Kidney glomerular epithelial cell (primary cell): Measurements from ENCODE around the gene C15orf40.
A peak's percentile ranks its signal among the peaks of the same experiment; 100 is the strongest.
"Not testable (repeated sequence)": the region's sequence is repeated elsewhere in the genome, so short reads cannot be mapped to it uniquely, and the experiment has no call there.

ENCODE experiments used
- DNase-seq: peaks from one replicate; lab custom pipeline; 2025; lab: John Stamatoyannopoulos, UW

Gene C15orf40

GRCh38 chr15:82951472-82952157 lies 59.8 kb downstream of the C15orf40 start:
- peak; percentile 53 for DNase-seq

- DNase-seq: peak; percentile 2
These were observed 60.6 kb downstream of the C15orf40 start for GRCh38 chr15:82950746-82951370.

- no peak for DNase-seq
These were observed 61.1 kb downstream of the C15orf40 start for GRCh38 chr15:82950295-82950694.

- no peak for DNase-seq
These were observed 65.2 kb downstream of the C15orf40 start for GRCh38 chr15:82946155-82946701.

- no peak for DNase-seq
These were observed 66.1 kb downstream of the C15orf40 start for GRCh38 chr15:82945326-82945725.

- DNase-seq: peak; percentile 98
These were observed 66.6 kb downstream of the C15orf40 start for GRCh38 chr15:82944821-82945220.

GRCh38 chr15:82944056-82944455 lies 67.4 kb downstream of the C15orf40 start:
- no peak for DNase-seq

GRCh38 chr15:82943176-82943575 lies 68.3 kb downstream of the C15orf40 start:
- DNase-seq: no peak

GRCh38 chr15:82942691-82943090 lies 68.7 kb downstream of the C15orf40 start:
- DNase-seq: peak; percentile 55

GRCh38 chr15:82939678-82940077 lies 71.8 kb downstream of the C15orf40 start:
- DNase-seq: not testable (repeated sequence)
